Measurements from ENCODE around the gene DEPDC1.

GRCh38 chr1:68538941-68539340 lies 42.1 kb upstream of the DEPDC1 start:
- TF ChIP-seq CTCF (IDR thresholded peaks at IDR 0.05) (no peak), POLR2A (IDR thresholded peaks at IDR 0.05) (no peak)
